ENCODE data around the gene ARIH2.

DNA sequence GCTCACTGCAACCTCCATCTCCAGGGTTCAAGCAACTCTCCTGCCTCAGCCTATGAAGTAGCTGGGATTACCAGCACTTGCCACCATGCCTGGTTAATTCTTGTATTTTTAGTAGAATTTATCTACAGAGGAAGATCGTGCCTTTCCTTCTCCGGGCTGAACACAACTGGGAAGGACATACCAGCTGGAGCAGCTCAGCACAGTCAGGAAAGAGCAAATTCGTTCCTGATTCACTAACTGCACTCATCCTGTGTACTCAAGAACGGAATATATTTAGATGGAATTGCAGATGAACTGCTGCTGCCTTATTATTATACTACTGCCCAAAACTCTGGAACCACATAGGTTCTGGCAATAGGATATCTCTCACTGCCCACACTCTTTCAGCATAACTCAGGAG, 44.3 kb downstream of the ARIH2 start:
- TF ChIP-seq POLR2A (IDR thresholded peaks at IDR 0.05; ENCODE audit: low read depth, low read length) (no peak), FOS (IDR thresholded peaks at IDR 0.05; ENCODE audit: borderline replicate concordance, insufficient read depth, low read length) (no peak), EZH2 (IDR thresholded peaks at IDR 0.05; ENCODE audit: borderline replicate concordance, low read depth, low read length, severe bottlenecking) (no peak), JUN (IDR thresholded peaks at IDR 0.05; ENCODE audit: borderline replicate concordance, insufficient read depth, insufficient read length, low read depth) (no peak)
- TF ChIP-seq, protein P1, sequence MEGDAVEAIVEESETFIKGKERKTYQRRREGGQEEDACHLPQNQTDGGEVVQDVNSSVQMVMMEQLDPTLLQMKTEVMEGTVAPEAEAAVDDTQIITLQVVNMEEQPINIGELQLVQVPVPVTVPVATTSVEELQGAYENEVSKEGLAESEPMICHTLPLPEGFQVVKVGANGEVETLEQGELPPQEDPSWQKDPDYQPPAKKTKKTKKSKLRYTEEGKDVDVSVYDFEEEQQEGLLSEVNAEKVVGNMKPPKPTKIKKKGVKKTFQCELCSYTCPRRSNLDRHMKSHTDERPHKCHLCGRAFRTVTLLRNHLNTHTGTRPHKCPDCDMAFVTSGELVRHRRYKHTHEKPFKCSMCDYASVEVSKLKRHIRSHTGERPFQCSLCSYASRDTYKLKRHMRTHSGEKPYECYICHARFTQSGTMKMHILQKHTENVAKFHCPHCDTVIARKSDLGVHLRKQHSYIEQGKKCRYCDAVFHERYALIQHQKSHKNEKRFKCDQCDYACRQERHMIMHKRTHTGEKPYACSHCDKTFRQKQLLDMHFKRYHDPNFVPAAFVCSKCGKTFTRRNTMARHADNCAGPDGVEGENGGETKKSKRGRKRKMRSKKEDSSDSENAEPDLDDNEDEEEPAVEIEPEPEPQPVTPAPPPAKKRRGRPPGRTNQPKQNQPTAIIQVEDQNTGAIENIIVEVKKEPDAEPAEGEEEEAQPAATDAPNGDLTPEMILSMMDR (IDR thresholded peaks at IDR 0.05; ENCODE audit: extremely low read depth in 1 of 2, insufficient read depth in 1 of 2, low read depth in 1 of 2, low read length in 2 of 2) = no peak

Measured in endothelial cell of umbilical vein (primary cell).